Umbilical cord (tissue), 2 donors: ENCODE measurements around the gene AP3B1. TPM values are rescaled to one million over a fixed set of nuclear protein-coding genes. Genes with fewer than 3 reads are reported as not detected.

Experiments used
- DNase-seq: peaks from one replicate; pipeline ENCODE4 v3.0.0-alpha.2; 2015; ENCODE audit warnings: low spot score
- total RNA-seq: library from RNA; depleted of rRNA; stranded (reverse); fragments of >200 nt; gene quantifications from one replicate; pipeline ENCODE4 v1.2.3, GENCODE V29; 2014; ENCODE audit warnings: low replicate concordance; ENCODE audit not compliant: insufficient read depth

Gene AP3B1
- total RNA-seq, 1 donor from 2014 or later: 60.9 TPM

DNA sequence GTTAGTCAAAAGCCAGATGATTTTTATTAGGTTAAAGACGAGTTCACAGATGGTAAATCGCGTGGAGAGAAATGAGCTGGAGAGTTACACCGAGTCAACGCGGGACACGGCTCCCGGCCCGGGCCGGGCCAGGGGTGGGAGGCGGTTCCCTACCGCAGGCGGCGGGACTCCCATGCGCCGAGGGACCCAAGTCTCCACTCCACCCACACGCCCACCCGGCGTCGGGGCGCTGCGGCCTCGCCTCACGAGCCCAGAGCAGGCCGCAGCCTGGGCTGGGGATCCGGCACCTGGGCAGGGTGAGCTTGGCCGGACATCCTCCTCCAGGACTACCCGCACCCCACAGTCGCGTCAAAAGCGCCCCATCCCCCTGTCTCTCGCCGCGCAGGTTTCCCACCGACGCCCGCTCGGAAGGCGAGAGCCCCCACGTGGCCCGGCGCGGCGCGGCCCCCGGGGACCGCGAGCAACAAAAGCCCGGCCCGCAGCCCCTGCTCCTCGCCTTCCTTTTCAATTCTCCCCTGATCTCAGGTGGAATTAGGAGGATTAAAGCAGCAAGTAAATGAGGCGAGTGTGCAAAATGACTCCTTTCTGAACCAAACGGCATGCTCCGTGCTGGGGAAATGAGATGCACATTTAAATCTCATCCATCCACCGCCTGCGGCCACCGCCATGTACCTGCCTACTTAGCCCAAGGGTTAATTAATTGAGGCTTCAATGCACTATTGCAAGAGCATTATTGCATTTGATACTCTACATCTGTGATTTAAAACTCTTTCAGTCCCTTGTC lies 321.8 kb downstream of the AP3B1 start:
- no peak for DNase-seq

GRCh38 chr5:77971776-77972468 lies 322.6 kb downstream of the AP3B1 start:
- no peak for DNase-seq

GRCh38 chr5:77970891-77971290 lies 323.6 kb downstream of the AP3B1 start:
- DNase-seq: no peak

DNA sequence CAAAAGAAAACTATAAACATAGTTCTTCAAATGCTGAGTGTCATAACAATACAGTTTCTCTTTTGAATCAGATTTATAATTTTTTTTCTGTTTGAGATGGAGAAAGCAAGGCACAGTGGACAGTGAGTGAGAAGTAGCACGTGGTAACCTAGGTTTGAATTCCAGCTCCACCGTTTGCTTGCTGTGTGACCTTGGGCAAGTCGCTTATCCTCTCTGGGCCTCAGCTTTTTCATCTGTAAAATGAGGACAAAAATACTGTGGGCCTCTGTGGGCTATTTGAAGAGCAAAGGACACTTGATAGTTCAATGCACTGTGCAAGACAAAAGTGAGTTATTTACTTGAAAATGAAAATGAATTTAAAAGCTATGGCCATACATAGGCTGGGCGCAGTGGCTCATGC lies 330.7 kb downstream of the AP3B1 start:
- no peak for DNase-seq

- DNase-seq: no peak
These were observed 333.6 kb downstream of the AP3B1 start for GRCh38 chr5:77960863-77961396.

- no peak for DNase-seq
These were observed 334.2 kb downstream of the AP3B1 start for GRCh38 chr5:77960305-77960704.

DNA sequence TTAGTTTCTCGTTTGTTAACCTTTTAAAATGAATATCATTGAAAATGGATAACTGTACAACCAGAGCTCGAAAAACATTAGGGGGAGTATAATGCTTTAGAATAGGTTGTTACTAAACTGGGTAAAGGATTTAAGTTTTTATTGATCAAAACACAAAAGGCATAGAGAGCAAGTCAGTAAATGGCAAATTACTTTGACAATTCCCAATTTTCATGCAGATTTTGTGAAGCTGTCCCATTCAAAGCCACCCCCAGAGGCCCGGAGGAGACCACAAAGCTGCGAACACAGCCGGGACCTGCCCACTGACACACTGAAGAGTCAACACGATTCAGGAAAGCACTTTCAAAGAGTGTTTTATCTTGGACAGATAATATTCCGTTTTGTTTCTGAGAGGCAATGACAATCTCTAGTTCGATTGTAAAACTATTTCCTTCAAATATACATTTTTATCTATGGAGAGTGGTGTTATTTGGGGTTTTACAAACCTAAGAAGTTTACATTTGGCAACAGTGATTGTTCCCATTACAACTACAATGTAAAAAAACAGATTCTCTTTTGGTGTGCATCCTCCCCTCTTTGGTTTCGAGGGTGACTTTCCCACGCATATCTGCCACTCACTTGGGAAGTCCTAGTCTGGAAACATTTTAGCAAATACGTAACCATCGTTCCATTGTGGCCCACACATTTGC lies 335.7 kb downstream of the AP3B1 start:
- DNase-seq: no peak

- DNase-seq: no peak
These were observed 336.5 kb downstream of the AP3B1 start for GRCh38 chr5:77957931-77958521.

GRCh38 chr5:77957516-77957915 lies 337.0 kb downstream of the AP3B1 start:
- no peak for DNase-seq

DNA sequence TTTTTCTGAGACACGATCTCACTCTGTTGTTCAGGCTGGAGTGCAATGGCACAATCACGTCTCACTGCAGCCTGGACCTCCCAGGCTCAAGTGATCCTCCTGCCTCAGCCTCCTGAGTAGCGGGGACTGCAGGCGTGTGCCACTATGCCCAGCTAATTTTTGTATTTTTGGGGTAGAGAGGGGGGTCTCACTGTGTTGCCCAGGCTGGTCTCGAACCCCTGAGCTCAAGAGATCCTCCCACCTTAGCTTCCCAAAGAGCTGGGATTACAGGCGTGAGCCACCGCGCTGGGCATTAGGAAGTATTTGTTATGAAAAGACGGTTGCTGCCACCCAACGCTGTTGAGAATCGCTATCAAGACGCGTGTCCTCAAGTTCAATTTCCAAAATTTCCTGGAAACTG lies 337.4 kb downstream of the AP3B1 start:
- DNase-seq: no peak

DNA sequence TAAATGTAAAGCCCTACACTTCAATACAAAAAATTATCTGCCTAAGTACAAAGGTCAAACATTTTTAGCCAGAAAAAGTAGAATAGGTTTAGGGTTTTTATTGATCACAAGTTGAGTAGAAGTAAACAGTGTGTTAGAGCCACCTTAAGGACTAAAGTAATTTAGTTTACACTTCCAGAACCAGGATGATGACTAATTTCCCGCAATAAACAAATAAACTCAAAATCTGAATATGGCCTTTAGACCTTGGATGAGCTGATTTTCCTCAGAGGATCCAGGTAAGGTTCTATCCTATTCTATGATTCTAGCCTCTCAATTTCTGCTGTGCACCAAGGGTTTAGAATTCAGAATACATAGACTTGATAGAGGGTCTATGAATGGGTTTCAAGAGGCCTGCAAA lies 338.9 kb downstream of the AP3B1 start:
- no peak for DNase-seq

DNA sequence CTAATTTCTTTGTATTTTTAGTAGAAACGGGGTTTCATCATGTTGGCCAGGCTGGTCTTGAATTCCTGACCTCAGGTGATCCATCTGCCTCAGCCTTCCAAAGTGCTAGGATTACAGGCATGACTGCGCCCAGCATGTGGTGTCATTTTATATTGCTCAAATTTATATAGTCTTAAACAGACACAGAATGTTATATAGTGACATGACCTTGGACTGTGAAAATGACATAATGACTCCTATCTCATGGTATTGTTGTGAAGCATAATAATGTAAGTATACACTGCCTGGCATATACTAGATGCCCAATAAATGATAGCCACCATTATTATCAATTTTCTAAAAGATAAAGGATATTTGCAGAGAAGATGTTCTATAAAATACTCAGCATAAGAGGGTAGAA lies 341.1 kb downstream of the AP3B1 start:
- no peak for DNase-seq

GRCh38 chr5:77952636-77953212 lies 341.8 kb downstream of the AP3B1 start:
- no peak for DNase-seq

Other genes starting within 250 kb of the AP3B1 start
- 59.2 TPM for gene SCAMP1, start 65.9 kb upstream of the AP3B1 start, total RNA-seq